ENCODE data around the gene IL21. TPM values are rescaled to one million over a fixed set of nuclear protein-coding genes. Genes with fewer than 3 reads are reported as not detected.
A peak's percentile ranks its signal among the peaks of the same experiment; 100 is the strongest.

IL21 gene
- total and polyA plus RNA-seq, 2 donors (not counting 1 experiment from before 2014, with no cell fraction given) = not detected

DNA sequence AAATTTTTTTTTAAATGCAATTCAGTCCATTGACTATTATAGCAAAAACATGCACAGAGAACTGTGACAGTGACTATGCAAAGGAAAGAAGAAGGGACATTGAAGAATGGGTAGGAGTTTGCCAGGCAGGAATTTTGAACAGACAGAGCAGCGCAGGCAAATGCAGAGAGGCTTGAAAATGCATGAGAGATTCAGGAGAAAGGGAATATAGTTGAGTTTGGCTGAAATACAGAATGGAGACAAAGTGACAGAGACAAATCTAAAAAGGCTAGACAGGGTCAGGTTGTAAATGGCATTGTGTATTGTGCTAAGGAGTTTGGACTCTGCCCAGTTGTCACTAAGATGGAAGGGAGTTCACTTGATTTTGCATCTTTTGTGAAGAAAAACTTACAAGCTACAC lies 42.4 kb upstream of the IL21 start:
- Histone ChIP-seq H3K79me2 (ENCODE audit: control insufficient read depth, insufficient read depth, low read length) (no peaks in the 10 kb centered on the region), H3K27ac (ENCODE audit: insufficient read depth, low read length) (no peak overlapping the region), H3K9ac (ENCODE audit: insufficient read depth, low read length) (no peak overlapping the region), H2AFZ (ENCODE audit: low read length) (no peak overlapping the region), H3K27me3 (ENCODE audit: control insufficient read depth, insufficient read depth, low read length) (no peaks in the 10 kb centered on the region), H3K4me2 (ENCODE audit: extremely low read depth, insufficient read depth, low read length) (no peak overlapping the region), H3K36me3 (ENCODE audit: control insufficient read depth, insufficient read depth, low read length) (no peaks in the 10 kb centered on the region), H3K4me1 (ENCODE audit: control insufficient read depth, extremely low read depth, insufficient read depth, low read length) (peaks cover 26% of the 10 kb centered on the region), H4K20me1 (ENCODE audit: control insufficient read depth, extremely low read depth, insufficient read depth, low read length) (no peaks in the 10 kb centered on the region), H3K4me3 (replicated peaks in 1 of 4; ENCODE audit: control extremely low read depth in 1 of 4, insufficient read depth in 1 of 4, low read depth in 3 of 4, low read length in 4 of 4) (no peak overlapping the region), H3K9me3 (ENCODE audit: control insufficient read depth, insufficient read depth, low read depth, low read length) (no peaks in the 10 kb centered on the region)
- TF ChIP-seq CTCF (conservative IDR thresholded peaks at IDR 0.05 in 1 of 2, IDR thresholded peaks at IDR 0.05 in 1 of 2; ENCODE audit: low read depth in 1 of 2, low read length in 2 of 2) (no peak), EZH2 (IDR thresholded peaks at IDR 0.05; ENCODE audit: low read length, missing control alignments) (no peak)
- no peak for DNase-seq (ENCODE audit: low read depth in 2 of 2)

DNA sequence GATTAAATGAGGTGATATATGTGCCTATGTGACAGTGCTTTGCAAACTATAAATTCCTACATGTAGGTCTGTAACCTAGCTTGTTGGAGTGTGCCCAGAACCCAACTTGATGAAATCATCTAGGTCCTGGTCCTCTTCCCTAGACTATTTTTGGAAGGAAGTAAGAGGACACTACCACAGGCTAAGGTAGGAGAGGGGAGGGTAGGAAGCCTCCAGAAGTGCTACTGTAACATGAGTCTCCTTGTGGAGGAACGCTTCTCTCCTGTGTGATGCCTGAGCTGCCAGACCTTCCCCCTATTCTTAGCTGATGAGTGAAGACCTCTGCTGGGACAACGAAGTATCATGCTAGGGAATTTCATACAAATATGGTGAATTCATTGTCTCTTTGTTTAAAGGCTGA lies 41.8 kb upstream of the IL21 start:
- Histone ChIP-seq H3K9me3 (ENCODE audit: control insufficient read depth, insufficient read depth, low read depth, low read length) (no peaks in the 10 kb centered on the region), H3K27me3 (ENCODE audit: control insufficient read depth, insufficient read depth, low read length) (no peaks in the 10 kb centered on the region), H3K4me2 (ENCODE audit: extremely low read depth, insufficient read depth, low read length) (no peak overlapping the region), H2AFZ (ENCODE audit: low read length) (no peak overlapping the region), H4K20me1 (ENCODE audit: control insufficient read depth, extremely low read depth, insufficient read depth, low read length) (no peaks in the 10 kb centered on the region), H3K4me1 (ENCODE audit: control insufficient read depth, extremely low read depth, insufficient read depth, low read length) (peaks cover 23% of the 10 kb centered on the region), H3K79me2 (ENCODE audit: control insufficient read depth, insufficient read depth, low read length) (no peaks in the 10 kb centered on the region), H3K9ac (ENCODE audit: insufficient read depth, low read length) (no peak overlapping the region), H3K36me3 (ENCODE audit: control insufficient read depth, insufficient read depth, low read length) (no peaks in the 10 kb centered on the region), H3K4me3 (replicated peaks in 1 of 4; ENCODE audit: control extremely low read depth in 1 of 4, insufficient read depth in 1 of 4, low read depth in 3 of 4, low read length in 4 of 4) (no peak overlapping the region), H3K27ac (ENCODE audit: insufficient read depth, low read length) (no peak overlapping the region)
- DNase-seq (ENCODE audit: low read depth in 2 of 2) = no peak
- no peak for TF ChIP-seq CTCF (conservative IDR thresholded peaks at IDR 0.05 in 1 of 2, IDR thresholded peaks at IDR 0.05 in 1 of 2; ENCODE audit: low read depth in 1 of 2, low read length in 2 of 2)
- TF ChIP-seq EZH2 (IDR thresholded peaks at IDR 0.05; ENCODE audit: low read length, missing control alignments) = no peak

DNA sequence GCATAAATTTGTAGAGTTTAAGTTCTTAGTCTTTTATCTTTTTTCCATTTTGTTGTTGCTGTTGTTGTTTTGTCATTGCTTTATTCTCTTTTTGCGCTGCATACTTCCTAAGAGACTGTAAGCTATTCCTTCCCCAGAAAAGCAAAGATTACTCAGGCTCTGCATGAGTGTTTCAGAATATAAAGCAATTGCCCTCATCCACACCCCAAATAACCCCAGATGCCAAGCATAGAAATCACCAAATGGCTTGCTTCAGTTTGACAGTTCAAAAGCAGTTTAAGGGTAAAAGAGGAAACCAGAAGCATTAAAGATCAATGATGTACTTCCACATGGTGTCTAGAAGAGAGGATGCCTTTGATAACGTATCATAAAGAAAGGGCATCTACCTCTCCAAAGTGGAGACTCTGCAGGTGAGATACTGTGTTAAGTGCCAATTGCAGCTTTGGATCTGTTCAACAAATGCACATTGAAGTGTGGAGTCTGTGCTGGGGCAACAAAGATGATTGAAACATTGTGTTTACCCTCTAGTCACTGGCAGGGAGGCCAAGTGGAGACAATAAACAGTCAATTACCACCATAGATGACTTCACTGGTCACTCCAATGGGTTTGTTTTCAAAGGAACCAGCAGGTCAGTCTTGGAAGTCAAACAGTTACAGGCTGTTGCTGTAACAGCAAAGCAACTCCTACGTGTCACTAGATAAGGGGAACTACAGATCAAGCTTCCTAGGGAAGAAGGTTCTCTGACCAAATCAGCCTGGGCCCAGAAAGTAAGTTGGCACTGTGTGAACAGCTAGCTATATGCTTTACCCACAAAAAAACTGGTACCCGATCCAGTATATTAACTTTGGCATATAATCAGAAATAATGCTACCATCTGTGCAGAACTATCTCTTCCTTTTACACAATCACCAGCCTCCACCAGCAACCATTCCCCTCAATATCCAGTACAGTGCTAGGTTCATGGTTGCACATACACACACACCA lies 40.6 kb upstream of the IL21 start:
- H3K27me3 ChIP-seq (ENCODE audit: control insufficient read depth, insufficient read depth, low read length) = no peaks in the 10 kb centered on the region
- H3K4me2 ChIP-seq (ENCODE audit: extremely low read depth, insufficient read depth, low read length) = no peak overlapping the region
- TF ChIP-seq EZH2 (IDR thresholded peaks at IDR 0.05; ENCODE audit: low read length, missing control alignments) = no peak
- TF ChIP-seq CTCF (conservative IDR thresholded peaks at IDR 0.05 in 1 of 2, IDR thresholded peaks at IDR 0.05 in 1 of 2; ENCODE audit: low read depth in 1 of 2, low read length in 2 of 2) = no peak
- no peaks in the 10 kb centered on the region for H4K20me1 ChIP-seq (ENCODE audit: control insufficient read depth, extremely low read depth, insufficient read depth, low read length)
- no peak overlapping the region for H2AFZ ChIP-seq (ENCODE audit: low read length)
- H3K79me2 ChIP-seq (ENCODE audit: control insufficient read depth, insufficient read depth, low read length) = no peaks in the 10 kb centered on the region
- no peak overlapping the region for H3K9ac ChIP-seq (ENCODE audit: insufficient read depth, low read length)
- H3K4me3 ChIP-seq (replicated peaks in 1 of 4; ENCODE audit: control extremely low read depth in 1 of 4, insufficient read depth in 1 of 4, low read depth in 3 of 4, low read length in 4 of 4) = no peak overlapping the region
- peaks cover 18% of the 10 kb centered on the region for H3K4me1 ChIP-seq (ENCODE audit: control insufficient read depth, extremely low read depth, insufficient read depth, low read length)
- H3K27ac ChIP-seq (ENCODE audit: insufficient read depth, low read length) = no peak overlapping the region
- peak; percentile 29 to 62 for DNase-seq (ENCODE audit: low read depth in 2 of 2)
- H3K36me3 ChIP-seq (ENCODE audit: control insufficient read depth, insufficient read depth, low read length) = no peaks in the 10 kb centered on the region
- no peaks in the 10 kb centered on the region for H3K9me3 ChIP-seq (ENCODE audit: control insufficient read depth, insufficient read depth, low read depth, low read length)

Measured in fibroblast of lung (primary cell).